OCI-LY3 (cell line): Measurements from ENCODE around the gene MED13L.

Experiments
- H2AFZ ChIP-seq: fragments of 200-600, 300-600 bp; shearing (Covaris generic); 2 replicates; pipeline ENCODE4 v1.6.0; 2014; ENCODE audit warnings: antibody characterized with exemption, low read depth, low read length
- H3K27ac ChIP-seq: fragments of 200-600, 300-600 bp; sonication (generic); 2 replicates; pipeline ENCODE4 v1.5.1; 2014; ENCODE audit warnings: mild to moderate bottlenecking, low read length, moderate library complexity, mixed read lengths
- H3K27me3 ChIP-seq: fragments of 200-600, 300-600 bp; sonication (generic); 2 replicates; pipeline ENCODE4 v1.6.1; 2014; ENCODE audit warnings: low read depth, low read length, mixed read lengths
- H3K36me3 ChIP-seq: fragments of 200-600, 300-600 bp; sonication (generic); replicated peaks from 2 replicates; pipeline ENCODE3; 2014; ENCODE audit warnings: low read depth, low read length, mixed read lengths
- H3K4me1 ChIP-seq: fragments of 300-600, 200-600 bp; sonication (generic); 2 replicates; pipeline ENCODE4 v1.6.1; 2014; ENCODE audit warnings: low read length, mixed read lengths
- H3K4me2 ChIP-seq: fragments of 200-600, 300-600 bp; sonication (generic); 2 replicates; pipeline ENCODE4 v1.6.1; 2014; ENCODE audit warnings: low read length, mixed read lengths
- H3K4me3 ChIP-seq: fragments of 300-600, 200-600 bp; sonication (generic); 2 replicates; pipeline ENCODE4 v1.5.1; 2014; ENCODE audit warnings: antibody characterized with exemption, mild to moderate bottlenecking, low read length, moderate library complexity
- H3K79me2 ChIP-seq: fragments of 300-600, 200-600 bp; shearing (Covaris generic); 2 replicates; pipeline ENCODE4 v1.6.1; 2014; ENCODE audit warnings: mild to moderate bottlenecking, low read length, mixed read lengths
- H3K9ac ChIP-seq: fragments of 300-600, 200-600 bp; shearing (Covaris generic); 2 replicates; pipeline ENCODE4 v1.6.0; 2014; ENCODE audit warnings: mild to moderate bottlenecking, low read length, moderate library complexity
- H3K9me3 ChIP-seq: fragments of 200-600, 300-600 bp; shearing (Covaris generic); 2 replicates; pipeline ENCODE4 v1.6.1; 2014; ENCODE audit warnings: low read length, mixed read lengths; ENCODE audit not compliant: insufficient read depth
- H4K20me1 ChIP-seq: fragments of 200-600, 300-600 bp; sonication (generic); 2 replicates; pipeline ENCODE4 v1.6.1; 2016; ENCODE audit warnings: low read length, mixed read lengths; ENCODE audit not compliant: insufficient read depth
- CTCF ChIP-seq: fragments of 200-600, 300-600 bp; sonication (generic); IDR thresholded peaks from 2 replicates; pipeline ENCODE4 v1.5.1; 2014; ENCODE audit warnings: antibody characterized with exemption, low read length, low read depth
- EZH2phosphoT487 ChIP-seq: fragments of 200-600 bp; shearing (Covaris generic); IDR thresholded peaks from 2 replicates; pipeline ENCODE4 v1.6.1; 2018; ENCODE audit warnings: antibody characterized with exemption, mixed run types, low read depth

The MED13L gene

GRCh38 chr12:116027551-116027821 is 250.0 kb downstream of the MED13L start:
- Histone ChIP-seq H3K9ac (no peak overlapping the region), H3K27me3 (no peaks in the 10 kb centered on the region), H3K9me3 (no peaks in the 10 kb centered on the region), H3K4me3 (no peak overlapping the region), H4K20me1 (peaks cover 10% of the 10 kb centered on the region; the same call in 1 of the 2 replicates), H3K4me2 (no peak overlapping the region), H3K27ac (no peak overlapping the region), H3K79me2 (peaks cover 63% of the 10 kb centered on the region), H2AFZ (no peak overlapping the region), H3K36me3 (no peaks in the 10 kb centered on the region), H3K4me1 (peaks cover 10% of the 10 kb centered on the region)
- TF ChIP-seq EZH2phosphoT487 (no peak), CTCF (no peak)

GRCh38 chr12:116026768-116027550 is 250.5 kb downstream of the MED13L start:
- H3K4me2 ChIP-seq = no peak overlapping the region
- TF ChIP-seq EZH2phosphoT487 (no peak), CTCF (no peak)
- H3K27me3 ChIP-seq = no peaks in the 10 kb centered on the region
- H3K27ac ChIP-seq = no peak overlapping the region
- no peak overlapping the region for H3K9ac ChIP-seq
- peaks cover 64% of the 10 kb centered on the region for H3K79me2 ChIP-seq
- peaks cover 10% of the 10 kb centered on the region for H3K4me1 ChIP-seq
- peaks cover 14% of the 10 kb centered on the region; the same call in 1 of the 2 replicates for H4K20me1 ChIP-seq
- no peaks in the 10 kb centered on the region for H3K36me3 ChIP-seq
- H3K4me3 ChIP-seq = no peak overlapping the region
- no peak overlapping the region for H2AFZ ChIP-seq
- H3K9me3 ChIP-seq = no peaks in the 10 kb centered on the region

DNA sequence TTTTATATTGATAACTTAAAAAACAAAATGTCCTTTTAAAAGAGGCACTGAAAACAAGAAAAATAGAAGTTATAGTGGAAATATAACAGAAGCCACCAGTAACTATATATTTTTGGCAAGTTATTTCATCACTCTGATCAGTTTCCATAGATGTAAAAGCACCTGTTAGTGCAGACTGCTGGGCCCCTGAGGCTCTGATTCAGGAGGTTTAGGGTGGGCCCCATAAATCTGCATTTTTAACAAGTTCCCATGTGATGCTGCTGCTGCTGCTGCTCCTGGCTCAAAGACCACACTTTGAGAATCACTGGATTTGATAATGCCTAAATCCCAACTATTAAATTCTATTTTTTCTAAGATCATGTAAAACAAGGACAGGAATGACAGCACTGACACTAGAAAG is 251.1 kb downstream of the MED13L start:
- Histone ChIP-seq H3K79me2 (peaks cover 64% of the 10 kb centered on the region), H2AFZ (no peak overlapping the region), H3K36me3 (no peaks in the 10 kb centered on the region), H3K4me1 (peaks cover 10% of the 10 kb centered on the region), H3K27me3 (no peaks in the 10 kb centered on the region), H4K20me1 (peaks cover 14% of the 10 kb centered on the region; the same call in 1 of the 2 replicates), H3K27ac (no peak overlapping the region), H3K4me3 (no peak overlapping the region), H3K9me3 (no peaks in the 10 kb centered on the region), H3K9ac (no peak overlapping the region), H3K4me2 (no peak overlapping the region)
- TF ChIP-seq CTCF = no peak
- TF ChIP-seq EZH2phosphoT487 = no peak

- Histone ChIP-seq H3K4me3 (no peak overlapping the region), H3K4me2 (no peak overlapping the region), H4K20me1 (peaks cover 14% of the 10 kb centered on the region; the same call in 1 of the 2 replicates), H3K4me1 (peaks cover 11% of the 10 kb centered on the region), H2AFZ (no peak overlapping the region), H3K27me3 (no peaks in the 10 kb centered on the region), H3K9ac (no peak overlapping the region), H3K36me3 (no peaks in the 10 kb centered on the region), H3K9me3 (no peaks in the 10 kb centered on the region), H3K27ac (no peak overlapping the region), H3K79me2 (peaks cover 60% of the 10 kb centered on the region)
- TF ChIP-seq EZH2phosphoT487 (no peak), CTCF (no peak)
Observed at GRCh38 chr12:116024769-116025168, 252.7 kb downstream of the MED13L start.
